Stimulated activated CD4-positive, alpha-beta T cell treated with anti-CD3 and anti-CD28 coated beads, Interleukin-12 subunit alpha, Interleukin-12 subunit beta, amount 100 ng/mL, for 24 hours (primary cell): ENCODE results near the gene SSUH2.
"Not testable (repeated sequence)": the region's sequence is repeated elsewhere in the genome, so short reads cannot be mapped to it uniquely, and the experiment has no call there.

Experiments
- DNase-seq, 2 experiments: peaks; one replicate each; pipeline ENCODE4 v3.0.0-alpha.2; 2020; ENCODE audit warnings: low read depth in 2 of 2

The SSUH2 gene

GRCh38 chr3:8580434-8580833 lies 64.2 kb downstream of the SSUH2 start:
- not testable (repeated sequence) for DNase-seq

GRCh38 chr3:8579943-8580342 lies 64.7 kb downstream of the SSUH2 start:
- DNase-seq: no peak

DNA sequence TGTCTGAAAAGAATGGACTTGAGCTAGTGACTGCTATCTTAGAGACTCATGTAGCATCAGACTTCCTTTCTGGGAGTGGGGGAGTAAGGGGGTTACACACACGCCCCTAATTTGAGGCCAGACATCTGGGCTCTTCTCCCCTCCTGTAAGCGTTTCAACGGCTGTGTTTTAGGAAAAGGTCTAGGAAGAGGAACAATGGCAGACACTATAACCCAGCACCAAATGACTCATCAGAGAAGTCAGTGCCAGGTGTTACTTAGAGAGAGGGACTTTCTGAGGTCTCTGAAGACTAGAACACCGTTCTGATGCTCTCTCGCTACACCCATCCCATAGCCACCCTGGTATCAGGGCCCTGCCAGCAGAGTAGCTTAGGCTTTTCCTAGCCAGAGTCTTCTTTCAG lies 65.5 kb downstream of the SSUH2 start:
- no peak for DNase-seq

DNA sequence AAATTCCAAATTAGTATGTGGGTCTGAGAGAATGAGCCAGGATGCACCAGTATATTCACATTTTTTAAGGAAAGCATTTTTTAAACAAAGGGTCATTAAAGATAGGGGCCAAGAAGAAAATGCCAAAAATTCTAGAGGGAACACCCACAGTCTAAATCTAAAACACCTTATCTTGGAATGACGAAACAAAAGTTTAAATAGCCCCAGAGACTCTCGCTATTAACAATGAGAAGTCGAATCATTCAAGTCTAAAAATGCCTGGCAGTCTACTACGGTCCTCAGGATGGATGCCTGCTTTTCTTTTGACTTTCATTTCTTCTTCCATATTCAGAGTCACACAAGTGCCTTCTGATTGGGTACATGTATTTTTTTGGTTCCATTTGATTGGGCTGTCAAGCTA lies 66.3 kb downstream of the SSUH2 start:
- DNase-seq: no peak

GRCh38 chr3:8576841-8577571 lies 67.6 kb downstream of the SSUH2 start:
- no peak for DNase-seq

DNA sequence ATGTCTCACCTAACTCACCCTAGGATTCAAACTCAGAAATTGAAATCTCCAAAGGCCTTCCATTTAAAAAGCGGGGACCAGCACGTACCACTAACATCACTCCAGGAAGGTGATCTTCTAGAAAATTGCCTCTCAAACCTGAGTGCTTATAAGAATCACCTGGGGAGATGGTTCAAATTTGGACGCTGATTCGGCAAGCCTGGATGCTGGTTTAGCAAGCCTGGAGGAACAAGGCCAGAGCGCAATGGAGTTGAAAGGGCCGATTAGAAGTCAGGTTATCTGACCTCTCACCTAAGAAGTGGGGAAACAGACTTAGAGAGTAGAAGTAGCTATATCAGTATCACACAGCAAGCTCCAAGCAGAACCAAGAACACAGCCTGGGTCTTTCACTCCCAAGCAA lies 68.2 kb downstream of the SSUH2 start:
- no peak for DNase-seq

DNA sequence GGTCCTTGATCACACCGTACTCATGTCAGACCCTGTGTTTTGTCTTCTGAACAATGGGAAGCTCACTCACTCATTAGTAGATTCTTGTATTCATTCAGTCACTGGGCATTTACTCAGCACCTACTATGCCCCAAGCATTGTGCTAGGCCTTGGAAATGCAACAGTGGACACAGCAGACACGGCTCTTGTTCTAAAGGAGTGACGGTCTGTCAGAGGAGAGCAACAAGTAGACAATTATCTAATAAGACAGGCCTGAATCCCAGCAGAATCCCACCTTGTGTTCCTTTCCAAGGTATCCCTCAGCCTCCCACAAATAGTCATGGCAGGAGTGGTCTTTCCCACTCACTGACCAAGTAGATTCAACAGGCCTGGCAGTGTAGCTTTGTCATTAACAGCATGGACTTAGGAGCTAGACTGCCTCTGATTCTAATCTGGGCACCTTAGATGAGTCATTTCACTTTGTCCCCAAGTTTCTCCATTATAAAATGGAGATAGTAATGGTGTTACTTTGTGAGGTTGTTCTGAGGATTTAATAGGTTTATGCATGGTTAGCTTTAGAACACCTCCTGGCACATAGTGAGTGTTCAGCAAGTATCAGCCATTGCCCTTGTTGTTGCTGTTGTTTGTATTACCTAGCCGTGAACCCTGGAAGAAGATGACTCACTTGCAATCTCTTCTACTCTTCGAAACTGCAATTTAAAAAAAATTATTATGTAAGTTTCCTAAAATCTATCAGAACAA lies 69.1 kb downstream of the SSUH2 start:
- DNase-seq: no peak

- DNase-seq: no peak
These were observed 69.8 kb downstream of the SSUH2 start for GRCh38 chr3:8574670-8575322.

GRCh38 chr3:8574040-8574669 lies 70.4 kb downstream of the SSUH2 start:
- DNase-seq: no peak

DNA sequence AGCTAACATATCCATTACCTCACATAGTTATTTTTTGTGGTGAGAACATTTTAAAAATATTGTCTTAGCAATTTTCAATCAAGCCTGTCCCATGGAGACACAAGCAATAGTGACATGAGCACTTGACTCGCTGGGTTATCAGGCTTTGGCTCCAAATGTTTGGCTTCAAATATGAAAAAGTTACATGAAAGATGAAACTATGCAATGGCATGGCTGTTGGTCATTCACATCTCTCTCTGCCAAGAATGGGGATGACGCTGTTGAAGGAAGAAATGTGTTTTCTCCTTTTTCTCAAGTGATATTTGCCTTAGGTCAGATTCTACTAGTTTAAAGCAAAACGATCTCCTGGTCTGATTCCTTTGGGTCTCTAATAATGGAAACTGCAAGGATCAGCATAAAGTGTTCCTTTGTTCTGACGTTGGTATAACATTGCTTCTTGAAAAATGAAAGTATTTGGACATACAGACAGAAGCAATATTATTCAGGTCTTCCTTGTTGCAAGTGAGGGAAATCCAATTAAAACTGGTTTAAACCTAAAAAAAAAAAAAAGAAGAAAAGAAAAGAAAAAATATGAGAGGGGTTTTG lies 71.2 kb downstream of the SSUH2 start:
- no peak for DNase-seq

GRCh38 chr3:8571256-8571655 lies 73.3 kb downstream of the SSUH2 start:
- DNase-seq: no peak
